Stimulated activated CD4-positive, alpha-beta T cell treated with anti-CD3 and anti-CD28 coated beads, Interleukin-4, amount 100 ng/mL, for 4 hours (primary cell): ENCODE results near the gene MIOX.
A peak's percentile ranks its signal among the peaks of the same experiment; 100 is the strongest.

Experiments
- DNase-seq, 2 experiments: peaks; one replicate each; pipeline ENCODE4 v3.0.0-alpha.2; 2020

Gene MIOX

GRCh38 chr22:50455201-50455600 lies 31.5 kb upstream of the MIOX start:
- no peak for DNase-seq

- no peak for DNase-seq
Measured at GRCh38 chr22:50456026-50456425, 30.6 kb upstream of the MIOX start.

GRCh38 chr22:50456466-50457234 lies 30.0 kb upstream of the MIOX start:
- no peak for DNase-seq

GRCh38 chr22:50459016-50459415 lies 27.6 kb upstream of the MIOX start:
- no peak for DNase-seq

GRCh38 chr22:50459496-50460140 lies 27.0 kb upstream of the MIOX start:
- no peak for DNase-seq

- no peak for DNase-seq
Measured at GRCh38 chr22:50460938-50461337, 25.7 kb upstream of the MIOX start.

GRCh38 chr22:50461536-50461935 lies 25.1 kb upstream of the MIOX start:
- no peak for DNase-seq

GRCh38 chr22:50461979-50462540 lies 24.6 kb upstream of the MIOX start:
- no peak for DNase-seq

GRCh38 chr22:50463188-50463900 lies 23.3 kb upstream of the MIOX start:
- DNase-seq: no peak

- no peak for DNase-seq
Measured at GRCh38 chr22:50464451-50464850, 22.2 kb upstream of the MIOX start.

GRCh38 chr22:50465066-50465930 lies 21.4 kb upstream of the MIOX start:
- no peak for DNase-seq

- no peak for DNase-seq
Measured at GRCh38 chr22:50467341-50467740, 19.3 kb upstream of the MIOX start.

- no peak for DNase-seq
Measured at GRCh38 chr22:50467773-50468440, 18.8 kb upstream of the MIOX start.

GRCh38 chr22:50468626-50469025 lies 18.0 kb upstream of the MIOX start:
- DNase-seq: no peak

- DNase-seq: peak; percentile 88 to 96
Measured at GRCh38 chr22:50469377-50470305, 17.0 kb upstream of the MIOX start.

GRCh38 chr22:50470491-50470890 lies 16.2 kb upstream of the MIOX start:
- DNase-seq: no peak

- no peak for DNase-seq
Measured at GRCh38 chr22:50471197-50471847, 15.3 kb upstream of the MIOX start.

- no peak for DNase-seq
Measured at GRCh38 chr22:50471962-50472361, 14.7 kb upstream of the MIOX start.

- peak in 1 of 2 experiments; percentile 40 for DNase-seq
Measured at GRCh38 chr22:50473088-50473487, 13.6 kb upstream of the MIOX start.
